WTC11 (cell line): ENCODE results near the gene ADAMTS7.
A peak's percentile ranks its signal among the peaks of the same experiment; 100 is the strongest.

Experiments
- AFF4 ChIP-seq: sonication (generic); formaldehyde crosslinking; IDR thresholded peaks from 2 replicates; pipeline ENCODE4 v1.8.1; 2023; ENCODE audit warnings: mild to moderate bottlenecking, missing genetic modification reagents, borderline replicate concordance
- ATF2 ChIP-seq: sonication (generic); formaldehyde crosslinking; IDR thresholded peaks from 2 replicates; pipeline ENCODE4 v1.8.1; 2022; ENCODE audit warnings: low read depth, missing genetic modification reagents, borderline replicate concordance
- CTCF ChIP-seq: fragments of 200-600 bp; IDR thresholded peaks from 2 replicates; pipeline ENCODE4 v1.8.0; 2022; ENCODE audit warnings: antibody characterized with exemption
- E2F1 ChIP-seq: sonication (generic); formaldehyde crosslinking; IDR thresholded peaks from 2 replicates; pipeline ENCODE4 v1.8.0; 2022; ENCODE audit warnings: mild to moderate bottlenecking, missing genetic modification reagents
- JUN ChIP-seq: sonication (generic); formaldehyde crosslinking; IDR thresholded peaks from 2 replicates; pipeline ENCODE4 v1.8.0; 2023; ENCODE audit warnings: mild to moderate bottlenecking, missing genetic modification reagents
- MAX ChIP-seq: sonication (generic); formaldehyde crosslinking; IDR thresholded peaks from 2 replicates; pipeline ENCODE4 v1.8.0; 2022; ENCODE audit warnings: mild to moderate bottlenecking, missing genetic modification reagents
- MLX ChIP-seq: sonication (generic); formaldehyde crosslinking; IDR thresholded peaks from 2 replicates; pipeline ENCODE4 v1.8.1; 2023; ENCODE audit warnings: mild to moderate bottlenecking, missing genetic modification reagents, moderate library complexity
- MYBL2 ChIP-seq: sonication (generic); formaldehyde crosslinking; IDR thresholded peaks from 2 replicates; pipeline ENCODE4 v1.8.1; 2023; ENCODE audit warnings: mild to moderate bottlenecking, moderate library complexity, missing genetic modification reagents
- NFYB ChIP-seq: sonication (generic); formaldehyde crosslinking; conservative IDR thresholded peaks from 2 replicates; pipeline ENCODE4 v1.8.0; 2022; ENCODE audit warnings: low read depth, missing genetic modification reagents
- NR3C1 ChIP-seq: sonication (generic); formaldehyde crosslinking; conservative IDR thresholded peaks from 2 replicates; pipeline ENCODE4 v1.8.1; 2023; ENCODE audit warnings: low read depth, mild to moderate bottlenecking, missing genetic modification reagents
- SP1 ChIP-seq: sonication (generic); formaldehyde crosslinking; conservative IDR thresholded peaks from 2 replicates; pipeline ENCODE4 v1.8.1; 2022; ENCODE audit warnings: missing genetic modification reagents
- TEAD4 ChIP-seq: sonication (generic); formaldehyde crosslinking; IDR thresholded peaks from 2 replicates; pipeline ENCODE4 v1.8.0; 2022; ENCODE audit warnings: mild to moderate bottlenecking, missing genetic modification reagents
- ZBTB21 ChIP-seq: sonication (generic); formaldehyde crosslinking; IDR thresholded peaks from 2 replicates; pipeline ENCODE4 v1.8.1; 2023; ENCODE audit warnings: mild to moderate bottlenecking, missing genetic modification reagents, borderline replicate concordance
- ZBTB43 ChIP-seq: sonication (generic); formaldehyde crosslinking; IDR thresholded peaks from 2 replicates; pipeline ENCODE4 v1.8.1; 2023; ENCODE audit warnings: mild to moderate bottlenecking, missing genetic modification reagents

- TF ChIP-seq SP1 (CRISPR knock-in tag) (no peak), CTCF (peak; percentile 62), MYBL2 (no peak), MLX (CRISPR knock-in tag) (no peak), MAX (no peak), TEAD4 (CRISPR knock-in tag) (no peak), E2F1 (CRISPR knock-in tag) (no peak), ATF2 (CRISPR knock-in tag) (no peak), NFYB (CRISPR knock-in tag) (no peak), NR3C1 (CRISPR knock-in tag) (no peak), JUN (CRISPR knock-in tag) (no peak), ZBTB21 (CRISPR knock-in tag) (no peak), ZBTB43 (CRISPR knock-in tag) (no peak), AFF4 (no peak)
Observed at GRCh38 chr15:78808550-78808949, 2.7 kb downstream of the ADAMTS7 start.
